Liver (tissue), 9 donors: ENCODE data around the gene TRIM59. TPM values are rescaled to one million over a fixed set of nuclear protein-coding genes. Genes with fewer than 3 reads are reported as not detected.

ENCODE experiments used
- DNase-seq: peaks from one replicate; pipeline ENCODE4 v3.0.0-alpha.2; 2017; ENCODE audit warnings: low spot score
- H3K27ac ChIP-seq, 2 donors: one replicate each; pipeline ENCODE4 v1.7.0; 2013; ENCODE audit warnings: inconsistent platforms in 2 of 2, low read length in 2 of 2, control low read depth in 1 of 2, low read depth in 1 of 2, mild to moderate bottlenecking in 1 of 2
- H3K27me3 ChIP-seq, 4 donors: one replicate each; pipeline versions ENCODE4 v1.6.1 to v1.7.0; 2013; ENCODE audit warnings: low read length in 3 of 4, inconsistent platforms in 1 of 4, mild to moderate bottlenecking in 1 of 4, moderate library complexity in 1 of 4; ENCODE audit not compliant: control insufficient read depth in 4 of 4, insufficient read depth in 4 of 4
- H3K36me3 ChIP-seq, 4 donors: one replicate each; pipeline versions ENCODE4 v1.6.1 to v1.7.0; 2013; ENCODE audit warnings: low read length in 3 of 4, mild to moderate bottlenecking in 3 of 4, low read depth in 1 of 4, moderate library complexity in 1 of 4; ENCODE audit not compliant: control insufficient read depth in 4 of 4, insufficient read depth in 3 of 4
- H3K4me1 ChIP-seq, 4 donors: one replicate each; pipeline versions ENCODE4 v1.6.1 to v1.7.0; 2013; ENCODE audit warnings: low read length in 3 of 4, mild to moderate bottlenecking in 3 of 4, moderate library complexity in 1 of 4; ENCODE audit not compliant: control insufficient read depth in 4 of 4, insufficient read depth in 4 of 4
- H3K4me3 ChIP-seq, 3 donors: one replicate each; pipeline versions ENCODE4 v1.6.1 to v1.7.0; 2013; ENCODE audit warnings: low read length in 3 of 3, control low read depth in 1 of 3, low read depth in 1 of 3, mild to moderate bottlenecking in 1 of 3
- H3K9ac ChIP-seq, 2 donors: one replicate each; pipeline ENCODE4 v1.7.0; 2013; ENCODE audit warnings: low read length in 2 of 2, mild to moderate bottlenecking in 2 of 2, moderate library complexity in 2 of 2, control low read depth in 1 of 2, low read depth in 1 of 2
- H3K9me3 ChIP-seq, 4 donors: one replicate each; pipeline versions ENCODE4 v1.6.1 to v1.7.0; 2013; ENCODE audit warnings: low read length in 3 of 4; ENCODE audit not compliant: control insufficient read depth in 4 of 4
- FOXA1 ChIP-seq: IDR thresholded peaks from 2 replicates; pipeline ENCODE4 v1.6.1; 2016; ENCODE audit warnings: antibody characterized with exemption
- FOXA2 ChIP-seq: IDR thresholded peaks from 2 replicates; pipeline ENCODE4 v1.6.1; 2016; ENCODE audit warnings: antibody characterized with exemption
- HNF4G ChIP-seq: IDR thresholded peaks from 2 replicates; pipeline ENCODE4 v1.6.1; 2016; ENCODE audit warnings: antibody characterized with exemption
- JUND ChIP-seq, 2 donors: IDR thresholded peaks; 2 replicates each; pipeline ENCODE4 v1.6.1; 2016; ENCODE audit warnings: antibody characterized with exemption in 2 of 2
- NR2F2 ChIP-seq: IDR thresholded peaks from 2 replicates; pipeline ENCODE4 v1.6.1; 2016; ENCODE audit warnings: antibody characterized with exemption
- RAD21 ChIP-seq, 2 donors: IDR thresholded peaks; 2 replicates each; pipeline ENCODE4 v1.6.1; 2016; ENCODE audit warnings: antibody characterized with exemption in 2 of 2, mild to moderate bottlenecking in 2 of 2
- RXRA ChIP-seq, 2 donors: IDR thresholded peaks; 2 replicates each; pipeline ENCODE4 v1.6.1; 2017 to 2018; ENCODE audit warnings: antibody characterized with exemption in 2 of 2, mild to moderate bottlenecking in 1 of 2
- SP1 ChIP-seq: IDR thresholded peaks from 2 replicates; pipeline ENCODE4 v1.6.1; 2018; ENCODE audit warnings: antibody characterized with exemption, mild to moderate bottlenecking
- WGBS: extraction: QIAGEN DNeasy Blood & Tissue Kit; methylation state at CpG from one replicate; pipeline ENCODE4 v1.1.7; 2013; 5-methylcytosine and 5-hydroxymethylcytosine counted together
- polyA plus RNA-seq, 2 donors: library from polyadenylated mRNA; stranded (reverse) in 1 of 2; unstranded in 1 of 2; fragments of 200-250 nt in 1 of 2; fragments of >200 nt in 1 of 2; fragmentation: Nextera tagmentation in 1 of 2; extraction: Ambion mirVana in 1 of 2; gene quantifications; one replicate each; pipeline versions ENCODE4 v1.2.1 to v1.2.3, GENCODE V29; 2013 to 2015
- total RNA-seq, 2 donors: library from RNA; depleted of rRNA; stranded (reverse); fragments of >200 nt; gene quantifications; one replicate each; pipeline ENCODE4 v1.2.3, GENCODE V29; 2014
- TF ChIP-seq, protein P1 (sequence below): IDR thresholded peaks from 2 replicates; pipeline ENCODE4 v1.6.1; 2016; ENCODE audit warnings: antibody characterized with exemption
- TF ChIP-seq, protein P2 (sequence below): IDR thresholded peaks from 2 replicates; pipeline ENCODE4 v1.6.1; 2016; ENCODE audit warnings: antibody characterized with exemption
- TF ChIP-seq, protein P3 (sequence below): IDR thresholded peaks from 2 replicates; pipeline ENCODE4 v1.6.1; 2016; ENCODE audit warnings: antibody characterized with exemption
- TF ChIP-seq, protein P4 (sequence below): IDR thresholded peaks from 2 replicates; pipeline ENCODE4 v1.6.1; 2016; ENCODE audit warnings: antibody characterized with exemption, mild to moderate bottlenecking
- TF ChIP-seq, protein P5 (sequence below): fragments of 150-350 bp; IDR thresholded peaks from 2 replicates; pipeline ENCODE4 v1.5.1; 2017; ENCODE audit warnings: improper control_type of control experiment, low read depth, low read length; ENCODE audit not compliant: missing input control
- donor health status: healthy.
- donor health status: healthy.
- donor health status: healthy.
- donor health status: healthy.
- donor health status: healthy.

TRIM59 gene
- total and polyA plus RNA-seq, 4 donors, result 0.18 to 33.3 (median 0.87) TPM

DNA sequence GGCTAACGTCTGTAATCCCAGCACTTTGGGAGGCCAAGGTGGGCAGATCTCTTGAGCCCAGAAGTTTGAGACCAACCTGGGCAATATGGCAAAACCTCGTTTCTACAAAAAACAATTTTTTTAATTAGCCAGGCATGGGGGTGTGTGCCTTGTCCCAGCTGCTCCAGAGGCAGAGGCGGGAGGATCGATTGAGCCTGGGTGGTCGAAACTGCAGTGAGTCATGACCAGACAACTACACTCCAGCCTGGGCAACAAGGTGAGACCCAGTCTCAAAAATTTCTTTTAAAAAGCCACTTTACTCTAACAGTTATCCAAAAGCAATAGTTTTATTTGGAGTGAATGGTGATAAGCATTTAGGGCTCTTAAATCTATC is 12.5 kb downstream of the TRIM59 start:
- no peak overlapping the region for H3K9ac ChIP-seq
- no peak for TF ChIP-seq FOXA2
- no peak for TF ChIP-seq FOXA1
- TF ChIP-seq NR2F2, result no peak
- TF ChIP-seq RAD21 (IDR thresholded peaks at IDR 0.05), result no peak
- TF ChIP-seq HNF4G, result no peak
- TF ChIP-seq, protein P1, sequence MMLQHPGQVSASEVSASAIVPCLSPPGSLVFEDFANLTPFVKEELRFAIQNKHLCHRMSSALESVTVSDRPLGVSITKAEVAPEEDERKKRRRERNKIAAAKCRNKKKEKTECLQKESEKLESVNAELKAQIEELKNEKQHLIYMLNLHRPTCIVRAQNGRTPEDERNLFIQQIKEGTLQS, result no peak
- TF ChIP-seq RXRA (IDR thresholded peaks at IDR 0.05), result no peak
- H3K27ac ChIP-seq, result no peak overlapping the region
- H3K27me3 ChIP-seq, result no peaks in the 10 kb centered on the region
- H3K36me3 ChIP-seq, result peaks cover 0 to 23% (median 16%) of the 10 kb centered on the region in 4 donors
- WGBS, result 93% methylated on average over 5 of the region's 5 CpGs
- DNase-seq, result no peak
- no peaks in the 10 kb centered on the region for H3K4me1 ChIP-seq
- H3K9me3 ChIP-seq, result no peaks in the 10 kb centered on the region
- no peak overlapping the region for H3K4me3 ChIP-seq

DNA sequence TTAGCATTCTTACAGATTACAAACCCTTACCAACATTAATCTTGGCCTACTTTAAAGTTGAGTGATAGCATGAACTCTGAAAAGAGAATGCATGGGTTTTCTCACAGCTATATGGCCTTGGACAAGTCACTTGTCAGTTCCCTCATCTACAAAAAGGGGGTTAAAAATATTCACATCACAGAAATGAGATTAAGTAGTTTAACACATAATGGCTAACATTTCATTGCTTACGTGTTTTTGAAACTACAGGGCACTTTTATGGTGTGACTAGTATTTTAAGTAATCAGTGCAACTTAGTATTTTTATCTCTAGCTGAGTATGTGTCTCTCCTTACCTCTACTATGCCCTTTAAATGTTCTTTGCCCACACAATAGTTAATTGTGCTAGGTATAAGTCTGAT is 13.8 kb downstream of the TRIM59 start:
- no peak for DNase-seq
- Histone ChIP-seq H3K4me3 (no peak overlapping the region), H3K9me3 (no peaks in the 10 kb centered on the region), H3K27me3 (no peaks in the 10 kb centered on the region), H3K4me1 (no peaks in the 10 kb centered on the region), H3K9ac (no peak overlapping the region), H3K36me3 (peaks cover 2 to 36% (median 16%) of the 10 kb centered on the region in 4 donors), H3K27ac (no peak overlapping the region)
- WGBS, result 92% methylated on average over 1 of the region's 1 CpG
- TF ChIP-seq NR2F2 (no peak), RXRA (IDR thresholded peaks at IDR 0.05) (no peak), JUND (IDR thresholded peaks at IDR 0.05) (no peak), HNF4G (no peak), FOXA1 (no peak), RAD21 (IDR thresholded peaks at IDR 0.05) (no peak), FOXA2 (no peak), SP1 (no peak)
- TF ChIP-seq, protein P2, sequence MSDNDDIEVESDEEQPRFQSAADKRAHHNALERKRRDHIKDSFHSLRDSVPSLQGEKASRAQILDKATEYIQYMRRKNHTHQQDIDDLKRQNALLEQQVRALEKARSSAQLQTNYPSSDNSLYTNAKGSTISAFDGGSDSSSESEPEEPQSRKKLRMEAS, result no peak
- TF ChIP-seq, protein P1, result no peak
- TF ChIP-seq, protein P3, sequence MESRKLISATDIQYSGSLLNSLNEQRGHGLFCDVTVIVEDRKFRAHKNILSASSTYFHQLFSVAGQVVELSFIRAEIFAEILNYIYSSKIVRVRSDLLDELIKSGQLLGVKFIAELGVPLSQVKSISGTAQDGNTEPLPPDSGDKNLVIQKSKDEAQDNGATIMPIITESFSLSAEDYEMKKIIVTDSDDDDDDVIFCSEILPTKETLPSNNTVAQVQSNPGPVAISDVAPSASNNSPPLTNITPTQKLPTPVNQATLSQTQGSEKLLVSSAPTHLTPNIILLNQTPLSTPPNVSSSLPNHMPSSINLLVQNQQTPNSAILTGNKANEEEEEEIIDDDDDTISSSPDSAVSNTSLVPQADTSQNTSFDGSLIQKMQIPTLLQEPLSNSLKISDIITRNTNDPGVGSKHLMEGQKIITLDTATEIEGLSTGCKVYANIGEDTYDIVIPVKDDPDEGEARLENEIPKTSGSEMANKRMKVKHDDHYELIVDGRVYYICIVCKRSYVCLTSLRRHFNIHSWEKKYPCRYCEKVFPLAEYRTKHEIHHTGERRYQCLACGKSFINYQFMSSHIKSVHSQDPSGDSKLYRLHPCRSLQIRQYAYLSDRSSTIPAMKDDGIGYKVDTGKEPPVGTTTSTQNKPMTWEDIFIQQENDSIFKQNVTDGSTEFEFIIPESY, result no peak
- TF ChIP-seq, protein P4, sequence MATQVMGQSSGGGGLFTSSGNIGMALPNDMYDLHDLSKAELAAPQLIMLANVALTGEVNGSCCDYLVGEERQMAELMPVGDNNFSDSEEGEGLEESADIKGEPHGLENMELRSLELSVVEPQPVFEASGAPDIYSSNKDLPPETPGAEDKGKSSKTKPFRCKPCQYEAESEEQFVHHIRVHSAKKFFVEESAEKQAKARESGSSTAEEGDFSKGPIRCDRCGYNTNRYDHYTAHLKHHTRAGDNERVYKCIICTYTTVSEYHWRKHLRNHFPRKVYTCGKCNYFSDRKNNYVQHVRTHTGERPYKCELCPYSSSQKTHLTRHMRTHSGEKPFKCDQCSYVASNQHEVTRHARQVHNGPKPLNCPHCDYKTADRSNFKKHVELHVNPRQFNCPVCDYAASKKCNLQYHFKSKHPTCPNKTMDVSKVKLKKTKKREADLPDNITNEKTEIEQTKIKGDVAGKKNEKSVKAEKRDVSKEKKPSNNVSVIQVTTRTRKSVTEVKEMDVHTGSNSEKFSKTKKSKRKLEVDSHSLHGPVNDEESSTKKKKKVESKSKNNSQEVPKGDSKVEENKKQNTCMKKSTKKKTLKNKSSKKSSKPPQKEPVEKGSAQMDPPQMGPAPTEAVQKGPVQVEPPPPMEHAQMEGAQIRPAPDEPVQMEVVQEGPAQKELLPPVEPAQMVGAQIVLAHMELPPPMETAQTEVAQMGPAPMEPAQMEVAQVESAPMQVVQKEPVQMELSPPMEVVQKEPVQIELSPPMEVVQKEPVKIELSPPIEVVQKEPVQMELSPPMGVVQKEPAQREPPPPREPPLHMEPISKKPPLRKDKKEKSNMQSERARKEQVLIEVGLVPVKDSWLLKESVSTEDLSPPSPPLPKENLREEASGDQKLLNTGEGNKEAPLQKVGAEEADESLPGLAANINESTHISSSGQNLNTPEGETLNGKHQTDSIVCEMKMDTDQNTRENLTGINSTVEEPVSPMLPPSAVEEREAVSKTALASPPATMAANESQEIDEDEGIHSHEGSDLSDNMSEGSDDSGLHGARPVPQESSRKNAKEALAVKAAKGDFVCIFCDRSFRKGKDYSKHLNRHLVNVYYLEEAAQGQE, result no peak
- TF ChIP-seq, protein P5, sequence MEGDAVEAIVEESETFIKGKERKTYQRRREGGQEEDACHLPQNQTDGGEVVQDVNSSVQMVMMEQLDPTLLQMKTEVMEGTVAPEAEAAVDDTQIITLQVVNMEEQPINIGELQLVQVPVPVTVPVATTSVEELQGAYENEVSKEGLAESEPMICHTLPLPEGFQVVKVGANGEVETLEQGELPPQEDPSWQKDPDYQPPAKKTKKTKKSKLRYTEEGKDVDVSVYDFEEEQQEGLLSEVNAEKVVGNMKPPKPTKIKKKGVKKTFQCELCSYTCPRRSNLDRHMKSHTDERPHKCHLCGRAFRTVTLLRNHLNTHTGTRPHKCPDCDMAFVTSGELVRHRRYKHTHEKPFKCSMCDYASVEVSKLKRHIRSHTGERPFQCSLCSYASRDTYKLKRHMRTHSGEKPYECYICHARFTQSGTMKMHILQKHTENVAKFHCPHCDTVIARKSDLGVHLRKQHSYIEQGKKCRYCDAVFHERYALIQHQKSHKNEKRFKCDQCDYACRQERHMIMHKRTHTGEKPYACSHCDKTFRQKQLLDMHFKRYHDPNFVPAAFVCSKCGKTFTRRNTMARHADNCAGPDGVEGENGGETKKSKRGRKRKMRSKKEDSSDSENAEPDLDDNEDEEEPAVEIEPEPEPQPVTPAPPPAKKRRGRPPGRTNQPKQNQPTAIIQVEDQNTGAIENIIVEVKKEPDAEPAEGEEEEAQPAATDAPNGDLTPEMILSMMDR, result no peak
